Activated naive CD8-positive, alpha-beta T cell treated with anti-CD3 and anti-CD28 coated beads, Interleukin-2, amount 10 ng/mL, durations not matched to agents 7 days and 5 days (primary cell): Measurements from ENCODE around the gene UXT. TPM values are rescaled to one million over a fixed set of nuclear protein-coding genes. Genes with fewer than 3 reads are reported as not detected.
A peak's percentile ranks its signal among the peaks of the same experiment; 100 is the strongest.
"Not testable (repeated sequence)": the region's sequence is repeated elsewhere in the genome, so short reads cannot be mapped to it uniquely, and the experiment has no call there.

Experiments
- ATAC-seq: fragments of 150-1000 bp; cut with Tn5 transposase; one replicate; pipeline ENCODE4 v1.10.0; 2021; ENCODE audit warnings: low read depth, moderate library complexity
- POLR2A ChIA-PET: fragments of 350-600 bp; sonication (Branson Sonifier 250); formaldehyde crosslinking; loops from one replicate; lab custom pipeline; 2021; ENCODE audit warnings: antibody characterized with exemption; lab: Charles Lee
- DNase-seq: peaks from one replicate; pipeline ENCODE4 v3.0.0; 2021
- H3K27ac Mint-ChIP-seq: one replicate; pipeline ENCODE4 v1.8.0; 2022; ENCODE audit warnings: mild to moderate bottlenecking, mixed read lengths
- H3K27me3 Mint-ChIP-seq: one replicate; pipeline ENCODE4 v1.8.0; 2022; ENCODE audit warnings: mild to moderate bottlenecking, moderate library complexity, mixed read lengths
- H3K36me3 Mint-ChIP-seq: one replicate; pipeline ENCODE4 v1.8.0; 2021; ENCODE audit warnings: mild to moderate bottlenecking, mixed read lengths
- H3K4me1 Mint-ChIP-seq: one replicate; pipeline ENCODE4 v1.8.0; 2021; ENCODE audit warnings: mixed read lengths
- H3K4me3 Mint-ChIP-seq: one replicate; pipeline ENCODE4 v1.8.0; 2022; ENCODE audit warnings: mild to moderate bottlenecking, moderate library complexity, mixed read lengths
- H3K9me3 Mint-ChIP-seq: one replicate; pipeline ENCODE4 v1.8.0; 2021; ENCODE audit warnings: mixed read lengths
- total RNA-seq, 2 experiments: library from RNA; stranded (reverse); gene quantifications; one replicate each; pipeline ENCODE4 v1.2.3, GENCODE V29; 2021

Gene UXT
- total RNA-seq, 2 experiments from 2014 or later: 152 TPM

DNA sequence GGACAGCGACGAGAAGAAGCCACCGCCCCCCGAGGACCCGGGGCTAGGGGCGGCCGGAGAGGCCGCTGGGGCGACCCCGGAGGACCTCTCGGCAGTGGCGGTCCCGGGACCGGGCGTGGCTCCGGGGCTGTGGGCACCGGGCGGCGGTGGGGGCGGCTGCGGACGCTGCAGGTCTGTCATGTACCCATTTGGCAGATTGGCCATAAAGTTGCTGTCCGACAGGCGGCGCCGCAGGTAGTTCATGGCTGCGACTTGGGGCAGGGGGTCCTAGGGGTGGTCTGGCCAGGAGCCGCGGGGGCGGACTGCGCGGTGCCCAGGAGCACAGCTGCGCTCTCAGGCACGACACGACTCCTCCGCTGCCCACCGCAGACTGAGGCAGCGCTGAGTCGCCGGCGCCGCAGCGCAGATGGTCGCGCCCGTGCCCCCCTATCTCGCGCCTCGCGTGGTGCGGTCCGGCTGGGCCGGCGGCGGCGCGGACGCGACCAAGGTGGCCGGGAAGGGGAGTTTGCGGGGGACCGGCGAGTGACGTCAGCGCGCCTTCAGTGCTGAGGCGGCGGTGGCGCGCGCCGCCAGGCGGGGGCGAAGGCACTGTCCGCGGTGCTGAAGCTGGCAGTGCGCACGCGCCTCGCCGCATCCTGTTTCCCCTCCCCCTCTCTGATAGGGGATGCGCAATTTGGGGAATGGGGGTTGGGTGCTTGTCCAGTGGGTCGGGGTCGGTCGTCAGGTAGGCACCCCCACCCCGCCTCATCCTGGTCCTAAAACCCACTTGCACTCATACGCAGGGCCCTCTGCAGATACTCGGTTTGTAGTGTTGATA lies 39.3 kb downstream of the UXT start, which contains the start of gene SYN1:
Gene SYN1, minus strand, starts transcription at position 372 of the 817 bp plus-strand sequence. Its CDS starts 129 bp downstream, at position 243.
- DNase-seq (peak; percentile 84), ATAC-seq (peak; percentile 77)
- Mint-ChIP-seq H3K27me3 (peaks cover 28% of the 10 kb centered on the region), H3K27ac (peak within 1 kb of the TSS; percentile 60), H3K9me3 (no peaks in the 10 kb centered on the region), H3K4me3 (peak within 1 kb of the TSS; percentile 62), H3K36me3 (peaks cover 2% of the 10 kb centered on the region), H3K4me1 (peaks cover 8% of the 10 kb centered on the region)
- POLR2A ChIA-PET: no interaction called here

DNA sequence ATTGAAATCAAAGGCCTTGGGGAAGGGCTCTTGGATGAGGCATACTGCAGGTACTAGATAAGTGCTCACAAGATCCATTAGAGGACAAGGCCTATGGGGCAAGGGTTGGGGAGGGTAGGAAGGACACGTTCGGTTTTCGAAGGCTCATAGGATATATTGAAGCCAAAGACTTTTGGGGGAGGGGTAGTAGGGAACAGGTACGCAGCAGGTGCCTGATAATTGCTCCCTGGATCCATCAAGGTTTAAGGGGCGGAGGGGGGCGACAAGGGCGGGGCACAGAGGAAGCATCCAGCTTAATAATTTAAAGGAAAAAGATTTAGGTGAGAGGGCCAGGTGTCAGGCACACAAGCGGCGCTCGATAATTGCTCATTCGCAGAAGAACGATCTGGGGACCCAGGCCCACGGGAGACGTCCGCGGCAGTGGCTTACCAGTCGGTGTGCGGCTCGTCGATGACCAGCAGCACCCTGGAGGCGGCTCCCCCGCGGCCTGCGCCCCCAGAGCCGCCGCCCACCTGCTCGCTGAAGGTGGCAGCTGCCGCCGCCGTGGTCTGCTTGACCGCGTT lies 40.0 kb downstream of the UXT start:
- no peaks in the 10 kb centered on the region for H3K9me3 Mint-ChIP-seq
- peak overlapping the region; percentile 62 for H3K4me3 Mint-ChIP-seq
- POLR2A ChIA-PET: no interaction called here
- ATAC-seq (no peak), DNase-seq (no peak)
- peak overlapping the region; percentile 60 for H3K27ac Mint-ChIP-seq
- H3K36me3 Mint-ChIP-seq: no peaks in the 10 kb centered on the region
- H3K27me3 Mint-ChIP-seq: peaks cover 28% of the 10 kb centered on the region
- peaks cover 5% of the 10 kb centered on the region for H3K4me1 Mint-ChIP-seq

DNA sequence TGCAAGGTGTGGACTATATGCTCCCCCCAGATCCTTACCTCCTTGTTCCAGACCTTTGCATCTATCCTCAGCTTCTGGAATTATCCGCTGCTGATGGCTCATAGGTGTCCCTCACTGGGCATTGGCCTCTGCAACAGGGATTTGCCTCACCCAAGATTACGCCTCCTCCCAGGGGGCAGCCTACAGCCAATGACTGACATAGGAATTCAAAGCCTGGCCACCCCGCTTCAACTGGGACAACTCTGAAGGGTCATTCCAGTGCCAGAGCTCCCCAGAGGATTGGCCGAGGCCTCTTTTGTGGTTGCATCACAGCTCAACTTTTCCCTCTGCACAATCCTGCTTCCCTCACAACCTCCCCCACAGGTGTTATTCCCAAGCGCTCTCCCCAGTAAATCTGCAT lies 44.4 kb downstream of the UXT start:
- peaks cover 16% of the 10 kb centered on the region for H3K27me3 Mint-ChIP-seq
- POLR2A ChIA-PET: no interaction called here

DNA sequence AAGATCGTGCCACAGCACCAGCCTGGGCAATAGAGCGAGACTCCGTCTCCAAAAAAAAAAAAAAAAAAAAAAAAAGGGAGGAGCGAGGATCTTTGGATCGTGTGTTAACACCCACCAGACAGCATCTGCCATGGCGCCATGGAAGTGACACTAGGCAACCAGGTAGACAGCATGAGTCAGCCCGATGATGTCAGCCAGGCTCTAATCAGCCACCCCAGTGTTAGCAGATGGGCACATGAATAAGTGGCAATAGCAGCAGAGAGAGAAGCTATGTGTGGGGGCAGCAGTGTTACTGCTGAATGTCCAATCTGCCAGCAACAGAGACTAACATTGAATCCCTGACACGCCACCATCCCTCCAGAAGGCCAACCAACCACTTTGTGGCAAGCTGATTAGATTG lies 45.9 kb downstream of the UXT start:
- POLR2A ChIA-PET: interaction anchor here (0.7 kb wide), 1 partner anchor 241 kb away, joined by 5 read pairs; no protein-coding TSS in a partner anchor

More for the DNA sequence above, 44.4 kb downstream of the UXT start:
- H3K36me3 Mint-ChIP-seq: no peaks in the 10 kb centered on the region
- DNase-seq (no peak), ATAC-seq (no peak)
- no peaks in the 10 kb centered on the region for H3K4me1 Mint-ChIP-seq
- H3K27ac Mint-ChIP-seq: no peak overlapping the region
- no peak overlapping the region for H3K4me3 Mint-ChIP-seq
- no peaks in the 10 kb centered on the region for H3K9me3 Mint-ChIP-seq

DNA sequence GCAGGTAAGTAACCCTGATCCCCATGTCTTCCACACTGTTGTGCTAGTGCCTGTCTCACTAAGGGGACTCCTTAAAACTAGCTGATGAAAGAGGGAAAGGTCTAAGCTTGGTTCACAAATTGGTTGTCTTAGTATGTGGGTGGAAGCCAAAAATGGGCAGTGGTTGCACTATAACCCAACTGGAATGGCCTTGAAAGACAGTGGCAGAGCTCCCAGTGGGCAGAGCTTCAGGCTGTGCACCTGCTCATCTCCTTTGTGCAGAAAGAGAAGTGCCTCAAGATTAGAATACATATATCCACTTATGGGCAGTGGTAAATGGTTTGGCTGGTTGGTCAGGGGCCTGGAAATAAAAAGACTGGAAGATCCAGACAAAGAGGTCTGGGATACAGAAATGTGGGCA lies 46.6 kb downstream of the UXT start:
- peaks cover 3% of the 10 kb centered on the region for H3K27me3 Mint-ChIP-seq
- H3K36me3 Mint-ChIP-seq: no peaks in the 10 kb centered on the region
- ATAC-seq (no peak), DNase-seq (no peak)
- no peak overlapping the region for H3K27ac Mint-ChIP-seq
- peaks cover 4% of the 10 kb centered on the region for H3K4me1 Mint-ChIP-seq
- no peak overlapping the region for H3K4me3 Mint-ChIP-seq
- no peaks in the 10 kb centered on the region for H3K9me3 Mint-ChIP-seq
- POLR2A ChIA-PET: no interaction called here

More for the DNA sequence above, 45.9 kb downstream of the UXT start:
- Mint-ChIP-seq H3K9me3 (no peaks in the 10 kb centered on the region), H3K36me3 (no peaks in the 10 kb centered on the region), H3K4me1 (peaks cover 3% of the 10 kb centered on the region), H3K27me3 (peaks cover 7% of the 10 kb centered on the region), H3K27ac (no peak overlapping the region), H3K4me3 (no peak overlapping the region)
- no peak for ATAC-seq
- DNase-seq: no peak

DNA sequence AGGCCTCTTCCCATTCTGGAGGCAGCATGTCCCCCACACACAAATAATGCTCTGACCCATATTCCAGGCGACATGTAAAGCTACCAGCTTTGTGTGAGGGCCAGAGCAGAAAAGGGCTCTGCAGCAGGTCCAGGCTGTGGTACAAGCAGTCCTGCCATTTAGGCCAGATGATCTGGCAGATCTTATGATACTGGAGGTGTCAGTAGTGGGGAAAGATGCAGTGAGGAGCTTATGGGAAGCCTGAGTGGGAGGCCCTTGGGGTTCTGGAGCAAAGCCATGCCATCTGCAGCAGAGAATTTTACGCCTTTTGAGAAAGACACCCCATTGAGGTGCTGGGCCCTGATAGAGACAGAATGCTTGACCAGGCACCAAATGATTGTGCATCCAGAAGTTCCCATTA lies 47.1 kb downstream of the UXT start:
- Mint-ChIP-seq H3K36me3 (no peaks in the 10 kb centered on the region), H3K4me1 (peaks cover 4% of the 10 kb centered on the region), H3K4me3 (no peak overlapping the region), H3K27me3 (peaks cover 3% of the 10 kb centered on the region), H3K9me3 (no peaks in the 10 kb centered on the region), H3K27ac (no peak overlapping the region)
- no peak for ATAC-seq
- no peak for DNase-seq
- POLR2A ChIA-PET: no interaction called here

DNA sequence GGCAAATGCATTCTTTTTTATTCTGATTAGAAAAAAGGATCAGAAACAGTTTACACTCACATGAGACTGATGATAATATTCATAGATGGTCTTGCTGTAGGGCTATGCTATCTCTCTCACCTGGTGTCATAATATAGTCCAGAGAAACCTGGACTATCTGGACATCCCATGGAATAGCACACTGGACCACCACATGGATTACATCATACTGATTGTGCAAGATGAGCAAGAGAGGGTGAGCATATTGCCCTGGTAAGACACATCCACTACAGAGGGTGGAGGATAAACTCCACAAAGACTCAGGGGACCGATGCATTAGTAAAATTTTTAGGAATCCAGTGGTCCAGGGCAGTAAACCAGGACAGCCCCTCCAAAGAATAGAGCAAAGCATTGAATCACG lies 47.5 kb downstream of the UXT start:
- peaks cover 4% of the 10 kb centered on the region for H3K4me1 Mint-ChIP-seq
- DNase-seq (no peak), ATAC-seq (no peak)
- no peaks in the 10 kb centered on the region for H3K36me3 Mint-ChIP-seq
- H3K9me3 Mint-ChIP-seq: no peaks in the 10 kb centered on the region
- H3K27ac Mint-ChIP-seq: no peak overlapping the region
- no peak overlapping the region for H3K4me3 Mint-ChIP-seq
- H3K27me3 Mint-ChIP-seq: peaks cover 2% of the 10 kb centered on the region
- POLR2A ChIA-PET: no interaction called here

DNA sequence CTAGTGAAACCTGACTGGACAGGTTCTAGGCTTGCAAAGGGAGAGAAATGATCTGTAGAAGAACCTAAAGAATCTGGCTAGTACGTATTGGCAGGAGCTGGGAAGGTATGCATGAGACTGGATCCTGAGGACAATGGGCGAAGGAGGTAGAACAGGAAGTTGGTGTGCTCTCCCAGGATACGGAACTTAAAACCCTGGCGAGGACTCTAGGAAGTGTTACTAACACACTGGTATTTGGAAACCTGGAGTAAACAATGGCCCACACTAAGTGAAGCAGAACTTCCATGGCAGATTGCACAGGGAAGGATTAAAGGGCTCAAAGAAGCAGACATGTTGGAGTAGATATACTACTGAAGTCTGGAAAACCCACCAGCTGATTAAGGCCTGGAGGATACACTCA lies 48.5 kb downstream of the UXT start:
- no peak for DNase-seq
- peaks cover 4% of the 10 kb centered on the region for H3K4me1 Mint-ChIP-seq
- H3K4me3 Mint-ChIP-seq: no peak overlapping the region
- no peaks in the 10 kb centered on the region for H3K36me3 Mint-ChIP-seq
- peaks cover 2% of the 10 kb centered on the region for H3K27me3 Mint-ChIP-seq
- no peaks in the 10 kb centered on the region for H3K9me3 Mint-ChIP-seq
- POLR2A ChIA-PET: no interaction called here
- no peak overlapping the region for H3K27ac Mint-ChIP-seq
- no peak for ATAC-seq

DNA sequence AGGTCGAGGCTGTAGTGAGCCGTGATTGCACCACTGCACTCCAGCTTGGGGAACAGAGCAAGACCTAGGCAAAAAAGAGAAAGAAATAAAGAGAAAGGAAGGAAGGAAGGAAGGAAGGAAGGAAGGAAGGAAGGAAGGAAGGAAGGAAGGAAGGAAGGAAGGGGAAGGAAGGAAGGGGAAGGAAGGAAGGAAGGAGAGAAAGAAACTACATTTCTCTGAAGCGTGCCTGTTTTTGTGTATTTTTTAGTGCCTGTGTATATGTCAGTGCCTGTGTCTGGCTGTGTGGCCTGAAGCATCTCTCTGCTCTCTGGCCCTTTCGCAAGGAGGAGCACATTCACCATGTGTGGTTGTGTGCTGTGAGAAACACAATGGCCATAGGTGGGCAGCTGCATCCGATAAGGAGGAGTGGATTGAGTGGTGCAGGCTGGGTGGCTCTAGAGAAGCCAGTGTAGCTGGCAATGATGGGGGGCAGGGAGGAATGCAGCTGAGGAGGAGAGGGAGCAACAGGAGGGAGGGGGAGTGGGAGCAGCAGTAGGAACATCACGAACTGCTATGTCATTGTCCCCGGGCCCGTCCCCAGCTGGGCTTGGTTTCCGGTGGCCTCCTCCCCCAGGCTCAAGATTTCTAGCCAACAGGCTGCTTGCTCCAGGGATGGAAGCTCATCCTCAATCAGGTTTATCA lies 50.7 kb downstream of the UXT start:
- H3K36me3 Mint-ChIP-seq: no peaks in the 10 kb centered on the region
- H3K27me3 Mint-ChIP-seq: no peaks in the 10 kb centered on the region
- DNase-seq (no peak), ATAC-seq (no peak)
- H3K4me3 Mint-ChIP-seq: no peak overlapping the region
- H3K4me1 Mint-ChIP-seq: peaks cover 4% of the 10 kb centered on the region
- H3K9me3 Mint-ChIP-seq: no peaks in the 10 kb centered on the region
- POLR2A ChIA-PET: interaction anchor here (0.6 kb wide), 1 partner anchor 46 kb away, joined by 3 read pairs; no protein-coding TSS in a partner anchor
- H3K27ac Mint-ChIP-seq: no peak overlapping the region

DNA sequence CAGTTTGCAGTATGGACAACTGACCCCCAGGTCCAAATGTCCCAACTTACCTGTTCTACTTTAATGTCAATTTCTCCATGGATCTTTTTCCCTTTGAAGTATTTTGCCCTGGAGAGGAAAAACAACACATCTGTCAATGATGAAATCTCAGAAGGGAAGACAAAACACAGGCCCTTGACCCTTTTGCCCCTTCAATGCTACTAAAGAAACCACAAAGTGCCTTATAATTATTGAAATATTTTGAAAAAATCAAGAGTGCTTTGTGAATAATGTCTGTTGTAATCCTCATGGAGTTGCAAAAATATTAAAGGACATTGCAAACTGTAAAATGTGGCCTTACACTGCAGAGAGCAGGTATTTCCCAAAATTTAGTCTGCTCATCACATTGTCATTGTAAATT lies 51.9 kb downstream of the UXT start:
- no peaks in the 10 kb centered on the region for H3K27me3 Mint-ChIP-seq
- no peak overlapping the region for H3K4me3 Mint-ChIP-seq
- peaks cover 4% of the 10 kb centered on the region for H3K4me1 Mint-ChIP-seq
- ATAC-seq: no peak
- no peak overlapping the region for H3K27ac Mint-ChIP-seq
- no peaks in the 10 kb centered on the region for H3K9me3 Mint-ChIP-seq
- DNase-seq: no peak
- no peaks in the 10 kb centered on the region for H3K36me3 Mint-ChIP-seq
- POLR2A ChIA-PET: no interaction called here

DNA sequence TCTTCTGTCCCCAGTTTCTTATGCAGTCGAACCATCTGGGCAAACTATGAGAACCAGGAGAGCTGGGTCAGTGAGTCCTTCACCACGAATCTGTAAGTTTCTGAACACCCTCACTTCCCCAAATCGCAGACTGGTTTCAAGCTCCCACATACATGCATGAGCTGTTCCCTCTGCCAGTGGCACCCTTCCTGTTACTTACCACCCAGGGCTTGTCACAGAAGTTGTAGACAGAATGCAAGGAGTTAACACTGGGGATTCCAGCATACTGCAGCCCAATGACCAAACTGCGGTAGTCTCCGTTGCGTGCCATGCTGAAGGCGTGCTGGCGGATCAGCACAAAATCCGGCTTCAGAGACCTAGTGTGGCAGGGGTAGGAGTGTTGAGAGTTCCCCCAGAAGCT lies 54.0 kb downstream of the UXT start:
- ATAC-seq: no peak
- Mint-ChIP-seq H3K36me3 (no peaks in the 10 kb centered on the region), H3K9me3 (no peaks in the 10 kb centered on the region), H3K4me1 (peaks cover 4% of the 10 kb centered on the region), H3K27ac (no peak overlapping the region), H3K27me3 (no peaks in the 10 kb centered on the region), H3K4me3 (no peak overlapping the region)
- POLR2A ChIA-PET: no interaction called here
- no peak for DNase-seq

DNA sequence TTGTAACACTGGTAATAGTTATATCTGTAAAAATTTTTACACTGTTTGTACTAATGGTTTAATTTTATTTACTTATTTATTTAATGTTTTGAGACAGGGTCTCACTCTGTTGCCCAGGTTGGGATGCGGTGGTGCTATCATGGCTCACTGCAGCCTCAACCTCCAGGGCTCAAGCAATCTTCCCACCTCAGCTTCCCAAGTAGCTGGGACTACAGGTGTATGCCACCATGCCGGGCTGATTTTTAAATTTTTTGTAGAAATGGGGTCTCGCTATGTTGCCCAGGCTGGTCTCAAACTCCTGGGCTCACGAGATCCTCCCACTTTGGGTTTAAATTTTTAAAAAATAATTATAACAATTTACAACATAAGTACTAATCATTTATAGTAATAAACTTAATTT lies 55.9 kb downstream of the UXT start:
- H3K27ac Mint-ChIP-seq, H3K9me3 Mint-ChIP-seq, H3K4me1 Mint-ChIP-seq, H3K36me3 Mint-ChIP-seq, H3K27me3 Mint-ChIP-seq, POLR2A ChIA-PET, DNase-seq, ATAC-seq, H3K4me3 Mint-ChIP-seq: not testable (repeated sequence)
